ENCODE results near the gene PPP6R3. TPM values are rescaled to one million over a fixed set of nuclear protein-coding genes. Genes with fewer than 3 reads are reported as not detected.

Gene PPP6R3
- total RNA-seq, 1 donor from 2014 or later: 55.8 TPM

- no peak for DNase-seq (ENCODE audit: low read depth)
- no peak overlapping the region for H3K4me3 ChIP-seq (ENCODE audit: low read depth, low read length)
- no peak for TF ChIP-seq CTCF (conservative IDR thresholded peaks at IDR 0.05; ENCODE audit: low read depth, low read length)
Measured at GRCh38 chr11:68569357-68569756, 108.8 kb downstream of the PPP6R3 start.

DNA sequence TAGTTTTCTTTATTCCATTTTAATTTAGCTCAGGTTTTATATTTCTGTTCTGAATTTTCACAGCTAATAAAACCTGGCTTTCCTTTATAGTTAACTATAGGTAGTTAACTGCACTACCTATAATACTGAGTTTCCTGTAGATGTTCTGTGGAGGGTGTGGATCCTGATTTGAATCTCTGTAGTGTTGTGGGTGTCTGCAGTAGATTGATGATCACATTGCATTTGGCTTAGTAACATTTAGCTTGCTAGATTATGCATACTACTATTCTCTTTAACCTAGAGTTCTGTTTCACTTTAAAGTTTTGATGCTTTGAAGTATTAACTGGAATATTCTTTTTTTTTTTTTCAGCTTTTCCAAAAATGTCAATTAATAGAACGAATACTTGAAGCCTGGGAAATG lies 110.1 kb downstream of the PPP6R3 start:
- H3K4me3 ChIP-seq (ENCODE audit: low read depth, low read length): no peak overlapping the region
- DNase-seq (ENCODE audit: low read depth): no peak
- no peak for TF ChIP-seq CTCF (conservative IDR thresholded peaks at IDR 0.05; ENCODE audit: low read depth, low read length)

DNA sequence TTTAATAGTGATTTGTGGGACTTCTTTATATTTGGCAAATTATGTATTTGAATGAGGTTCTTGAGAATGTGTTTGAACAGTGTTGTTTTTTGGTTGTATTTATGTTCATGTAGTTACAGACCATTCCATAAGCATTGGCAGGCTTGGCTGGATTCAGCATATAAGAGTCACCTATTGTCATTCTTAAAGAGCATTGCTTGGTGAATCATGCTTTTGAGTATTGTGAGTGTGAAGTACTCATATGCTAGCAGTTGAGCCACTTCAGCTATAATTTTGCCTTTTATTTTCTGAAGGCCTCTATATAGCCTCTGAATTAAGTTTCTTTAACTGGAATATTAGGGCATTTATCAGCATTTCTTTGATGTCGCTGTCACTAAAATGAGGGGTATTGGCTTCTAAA lies 113.8 kb downstream of the PPP6R3 start:
- no peak for DNase-seq (ENCODE audit: low read depth)
- no peak for TF ChIP-seq CTCF (conservative IDR thresholded peaks at IDR 0.05; ENCODE audit: low read depth, low read length)
- H3K4me3 ChIP-seq (ENCODE audit: low read depth, low read length): no peak overlapping the region

DNA sequence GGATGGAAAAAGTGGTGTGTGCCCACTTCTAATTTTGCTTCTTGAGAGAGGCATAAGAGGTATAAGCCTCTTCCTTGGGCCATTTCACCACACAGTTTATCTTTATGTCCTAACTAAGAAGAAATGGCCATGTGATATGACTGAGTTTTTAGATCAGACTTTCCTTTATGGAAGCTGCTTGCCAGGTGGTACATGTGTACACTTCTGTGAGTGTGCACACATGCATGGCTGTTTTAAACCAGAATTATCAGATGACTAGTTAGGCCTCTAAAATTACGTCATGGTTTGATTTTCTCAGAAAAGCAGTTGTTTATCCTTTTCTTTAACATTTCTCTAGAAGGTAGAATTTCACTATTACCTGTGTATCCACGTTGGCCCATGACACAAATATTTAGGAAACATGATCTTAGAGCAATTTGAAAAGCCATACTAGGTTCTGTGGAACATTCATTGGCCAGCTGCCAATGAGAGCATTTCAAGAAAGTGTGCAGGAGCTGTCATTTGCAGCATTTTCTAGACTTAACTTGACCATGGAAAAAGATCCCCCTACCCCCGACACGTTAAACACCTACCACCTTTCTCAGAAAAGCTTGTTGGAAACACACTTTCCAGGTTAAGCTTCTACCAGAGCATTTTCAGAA lies 114.6 kb downstream of the PPP6R3 start:
- no peak for DNase-seq (ENCODE audit: low read depth)
- no peak for TF ChIP-seq CTCF (conservative IDR thresholded peaks at IDR 0.05; ENCODE audit: low read depth, low read length)
- H3K4me3 ChIP-seq (ENCODE audit: low read depth, low read length): no peak overlapping the region

DNA sequence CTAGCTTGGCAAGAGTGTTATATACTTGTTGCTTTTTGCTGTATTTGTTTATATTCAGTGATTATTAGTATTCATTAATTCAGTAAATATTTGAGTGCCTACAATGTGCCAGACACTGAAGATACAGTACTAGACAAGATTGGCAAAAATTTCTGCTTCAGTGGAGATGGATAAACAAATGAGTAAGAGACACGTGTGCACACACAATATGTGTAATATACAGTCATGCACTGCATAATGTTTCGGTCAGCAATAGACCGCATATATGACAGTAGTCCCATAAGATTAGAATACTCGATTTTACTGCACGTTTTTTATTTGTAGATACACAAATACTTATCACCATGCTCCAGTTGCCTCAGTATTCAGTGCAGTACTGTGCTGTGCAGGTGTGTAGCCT lies 118.9 kb downstream of the PPP6R3 start:
- no peak for DNase-seq (ENCODE audit: low read depth)
- TF ChIP-seq CTCF (conservative IDR thresholded peaks at IDR 0.05; ENCODE audit: low read depth, low read length): no peak
- no peak overlapping the region for H3K4me3 ChIP-seq (ENCODE audit: low read depth, low read length)

- H3K4me3 ChIP-seq (ENCODE audit: low read depth, low read length): no peak overlapping the region
- DNase-seq (ENCODE audit: low read depth): no peak
- no peak for TF ChIP-seq CTCF (conservative IDR thresholded peaks at IDR 0.05; ENCODE audit: low read depth, low read length)
Measured at GRCh38 chr11:68581439-68581838, 120.9 kb downstream of the PPP6R3 start.

DNA sequence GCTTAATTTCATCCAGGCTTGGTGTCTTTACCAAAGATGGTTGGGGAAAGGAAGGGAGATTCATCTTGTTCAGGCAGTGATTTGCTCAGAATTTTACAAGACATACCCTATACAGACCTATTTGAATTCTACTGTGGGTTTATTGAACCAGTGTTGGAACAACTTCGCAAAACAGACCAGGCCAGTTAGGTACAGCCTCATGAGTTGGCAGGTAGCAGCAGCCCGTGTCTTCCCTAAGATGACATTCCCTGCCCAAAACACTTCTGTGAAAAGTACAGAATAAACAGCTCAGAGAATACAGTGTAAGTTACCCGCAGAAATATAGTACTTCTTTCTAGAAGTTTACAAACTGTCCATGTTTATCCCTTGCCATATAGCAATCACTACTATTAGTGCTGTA lies 121.3 kb downstream of the PPP6R3 start:
- H3K4me3 ChIP-seq (ENCODE audit: low read depth, low read length): no peak overlapping the region
- DNase-seq (ENCODE audit: low read depth): no peak
- no peak for TF ChIP-seq CTCF (conservative IDR thresholded peaks at IDR 0.05; ENCODE audit: low read depth, low read length)
